IMR-90 (cell line): ENCODE measurements around the gene APOL3. TPM values are rescaled to one million over a fixed set of nuclear protein-coding genes. Genes with fewer than 3 reads are reported as not detected.

ENCODE experiments used
- ATAC-seq: fragments of 200-7000 bp; cut with Tn5 transposase; 2 replicates; pipeline ENCODE4 v1.9.1; 2020; ENCODE audit warnings: low read depth, mild to moderate bottlenecking, moderate library complexity
- BruUV-seq: library from RNA; stranded (reverse); fragments of 400-500 nt; replicated peaks from 2 replicates; lab custom pipeline; 2021; lab: Mats Ljungman, UMichigan
- CTCF ChIA-PET: fragments of 300-600 bp; formaldehyde crosslinking; extraction: SDS; loops from one replicate; lab custom pipeline; 2021; ENCODE audit warnings: antibody characterized with exemption; lab: Yijun Ruan, JAX
- POLR2A ChIA-PET: fragments of 300-600 bp; sonication (Branson Sonifier 250); formaldehyde crosslinking; loops from one replicate; lab custom pipeline; 2022; ENCODE audit warnings: antibody characterized with exemption; ENCODE audit not compliant: unreplicated experiment; lab: Charles Lee
- DNase-seq: peaks from one replicate; pipeline ENCODE4 v3.0.0; 2013
- H2AFZ ChIP-seq: replicated peaks from 2 replicates; pipeline ENCODE3; 2013; ENCODE audit warnings: low read length, mild to moderate bottlenecking; ENCODE audit not compliant: poor library complexity
- H2AK5ac ChIP-seq: 2 replicates; pipeline ENCODE4 v1.6.1; 2013; ENCODE audit warnings: low read depth, low read length, inconsistent platforms
- H2AK9ac ChIP-seq: replicated peaks from 2 replicates; pipeline ENCODE3; 2013; ENCODE audit warnings: mild to moderate bottlenecking, low read depth, low read length, moderate library complexity; ENCODE audit not compliant: poor library complexity
- H2BK120ac ChIP-seq: 2 replicates; pipeline ENCODE4 v1.6.1; 2013; ENCODE audit warnings: low read depth, low read length, inconsistent platforms
- H2BK15ac ChIP-seq: 3 replicates; pipeline ENCODE4 v1.6.1; 2013; ENCODE audit warnings: low read depth, low read length, inconsistent platforms
- H2BK20ac ChIP-seq: 2 replicates; pipeline ENCODE4 v1.6.1; 2013; ENCODE audit warnings: low read depth, mild to moderate bottlenecking, inconsistent platforms, low read length, moderate library complexity
- H2BK5ac ChIP-seq: 2 replicates; pipeline ENCODE4 v1.6.1; 2013; ENCODE audit warnings: mild to moderate bottlenecking, low read depth, low read length, inconsistent platforms; ENCODE audit not compliant: poor library complexity, severe bottlenecking
- H3K14ac ChIP-seq: replicated peaks from 2 replicates; pipeline ENCODE4 v1.6.1; 2013; ENCODE audit warnings: low read depth, low read length, inconsistent platforms
- H3K18ac ChIP-seq: 2 replicates; pipeline ENCODE4 v1.6.1; 2013; ENCODE audit warnings: low read depth, low read length, control low read depth
- H3K23ac ChIP-seq: 2 replicates; pipeline ENCODE4 v1.6.1; 2013; ENCODE audit warnings: low read depth, low read length, inconsistent platforms
- H3K27ac ChIP-seq: 2 replicates; pipeline ENCODE4 v1.5.1; 2013; ENCODE audit warnings: mild to moderate bottlenecking, control low read depth, low read length; ENCODE audit not compliant: insufficient read depth
- H3K27me3 ChIP-seq: 2 replicates; pipeline ENCODE4 v1.6.1; 2013; ENCODE audit warnings: low read length; ENCODE audit not compliant: control insufficient read depth, insufficient read depth
- H3K36me3 ChIP-seq: 2 replicates; pipeline ENCODE4 v1.6.1; 2013; ENCODE audit warnings: low read length, mixed read lengths; ENCODE audit not compliant: control insufficient read depth, insufficient read depth
- H3K4ac ChIP-seq: 2 replicates; pipeline ENCODE4 v1.6.1; 2013; ENCODE audit warnings: low read depth, low read length, inconsistent platforms
- H3K4me1 ChIP-seq: 2 replicates; pipeline ENCODE4 v1.6.1; 2013; ENCODE audit warnings: low read length, mixed read lengths; ENCODE audit not compliant: control insufficient read depth, insufficient read depth
- H3K4me2 ChIP-seq: 2 replicates; pipeline ENCODE4 v1.6.1; 2013; ENCODE audit warnings: low read depth, mild to moderate bottlenecking, control low read depth, low read length, moderate library complexity
- H3K4me3 ChIP-seq: 2 replicates; pipeline ENCODE4 v1.5.1; 2013; ENCODE audit warnings: low read depth, mild to moderate bottlenecking, control low read depth, low read length, moderate library complexity; ENCODE audit not compliant: insufficient read depth
- H3K56ac ChIP-seq: 2 replicates; pipeline ENCODE4 v1.6.1; 2013; ENCODE audit warnings: low read length, inconsistent platforms; ENCODE audit not compliant: insufficient read depth; ENCODE audit errors: extremely low read depth
- H3K79me1 ChIP-seq, 2 experiments: 2 replicates each; pipeline ENCODE4 v1.6.1; 2013; ENCODE audit warnings: low read length in 2 of 2, inconsistent platforms in 1 of 2, low read depth in 1 of 2
- H3K9ac ChIP-seq: 2 replicates; pipeline ENCODE4 v1.6.1; 2013; ENCODE audit warnings: low read depth, low read length, control low read depth
- H3K9me1 ChIP-seq: 2 replicates; pipeline ENCODE4 v1.6.1; 2013; ENCODE audit warnings: low read length, inconsistent platforms; ENCODE audit not compliant: insufficient read depth
- H3K9me3 ChIP-seq: 2 replicates; pipeline ENCODE4 v1.6.1; 2013; ENCODE audit warnings: low read length; ENCODE audit not compliant: control insufficient read depth, insufficient read depth
- H4K20me1 ChIP-seq: 2 replicates; pipeline ENCODE4 v1.6.1; 2013; ENCODE audit warnings: low read length, inconsistent platforms; ENCODE audit not compliant: insufficient read depth
- H4K5ac ChIP-seq: 2 replicates; pipeline ENCODE4 v1.6.1; 2013; ENCODE audit warnings: mild to moderate bottlenecking, low read depth, low read length, control low read depth
- H4K8ac ChIP-seq, 2 experiments: 2 replicates each; pipeline ENCODE4 v1.6.1; 2013; ENCODE audit warnings: low read depth in 2 of 2, low read length in 2 of 2, control low read depth in 1 of 2, inconsistent platforms in 1 of 2
- H4K91ac ChIP-seq: 2 replicates; pipeline ENCODE4 v1.6.1; 2013; ENCODE audit warnings: low read depth, low read length, inconsistent platforms; ENCODE audit not compliant: insufficient read depth
- MAZ ChIP-seq: IDR thresholded peaks from 2 replicates; pipeline ENCODE4 v1.6.1; 2012; ENCODE audit warnings: low read depth, mild to moderate bottlenecking, low read length, improper control_type of control experiment, moderate library complexity, borderline replicate concordance
- WGBS, 2 experiments: methylation state at CpG; one replicate each; pipeline versions ENCODE4 v1.1.5 to v1.1.7; 2013; ENCODE audit warnings: missing lambda C conversion rate in 2 of 2; ENCODE audit not compliant: insufficient read length in 1 of 2; ENCODE audit errors: extremely low coverage in 2 of 2; 5-methylcytosine and 5-hydroxymethylcytosine counted together
- dilution Hi-C: fragments of 300-500 bp; cut with HindIII; formaldehyde crosslinking; loops from one replicate; pipeline ENCODE4 v1.14.3; 2018; ENCODE audit warnings: low sequenced_read_pairs; ENCODE audit not compliant: unreplicated experiment
- in situ Hi-C: fragments of 300-500 bp; cut with MboI; formaldehyde crosslinking; loops from 3 replicates; pipeline ENCODE4 v1.14.3; 2019; ENCODE audit warnings: low sequenced_read_pairs, inconsistent platforms, mixed read lengths
- intact Hi-C: fragments of 100-400 bp; cut with micrococcal nuclease; formaldehyde crosslinking; loops from 2 replicates; pipeline ENCODE4 v1.10.0; 2022
- polyA plus RNA-seq, 3 experiments: library from polyadenylated mRNA; depleted of rRNA; stranded (reverse); fragments of >200 nt; gene quantifications; 2 replicates each; pipeline ENCODE4 v1.2.3, GENCODE V29; 2012; ENCODE audit warnings: low replicate concordance in 1 of 3
- total RNA-seq: library from RNA; depleted of rRNA; stranded (reverse); fragments of >200 nt; gene quantifications from 2 replicates; pipeline ENCODE4 v1.2.3, GENCODE V29; 2012
- TF ChIP-seq, protein P1 (sequence below): fragments of 150-350 bp; IDR thresholded peaks from 2 replicates; pipeline ENCODE4 v1.6.1; 2016; ENCODE audit warnings: low read depth, mild to moderate bottlenecking, low read length, moderate library complexity, borderline replicate concordance

APOL3 gene
- total and polyA plus RNA-seq, 2 of the 4 experiments (the other 2 are of a cell fraction): 1.4 to 2.3 TPM

DNA sequence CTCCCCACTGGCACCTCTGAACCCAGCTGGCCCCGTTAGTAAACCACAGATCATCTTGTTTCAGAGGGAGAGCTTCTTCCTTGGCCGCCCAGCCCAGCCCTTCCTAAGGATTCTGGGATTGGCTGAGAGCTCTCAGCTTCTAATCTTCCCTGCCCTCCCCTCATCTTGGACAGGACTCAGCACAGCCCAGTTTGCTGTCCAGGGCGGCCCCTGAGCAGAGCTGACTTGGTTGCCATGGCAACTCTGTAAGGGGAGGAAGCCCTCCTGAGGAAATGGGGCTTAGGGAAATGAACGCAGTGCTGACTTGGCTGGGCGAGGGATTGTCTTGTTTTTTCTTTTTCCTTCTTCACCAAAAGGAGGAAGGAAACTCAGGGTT, 36.5 kb upstream of the APOL3 start:
- H2AK9ac ChIP-seq: peak overlapping the region; percentile 85
- peak overlapping the region; percentile 35 for H3K18ac ChIP-seq
- H3K27ac ChIP-seq: peak overlapping the region; percentile 94
- H2BK20ac ChIP-seq: peak overlapping the region; percentile 84
- POLR2A ChIA-PET: no interaction called here
- H3K79me1 ChIP-seq: peaks cover 0 to 8% of the 10 kb centered on the region in 2 experiments; a peak in 1 of 4 replicates
- ATAC-seq: peak; percentile 89
- H2BK120ac ChIP-seq: peak overlapping the region; percentile 93
- peaks cover 12% of the 10 kb centered on the region for H3K9me1 ChIP-seq
- dilution Hi-C loops: no loop called here
- H3K27me3 ChIP-seq: no peaks in the 10 kb centered on the region
- H2BK5ac ChIP-seq: peak overlapping the region; percentile 87
- TF ChIP-seq, protein P1, sequence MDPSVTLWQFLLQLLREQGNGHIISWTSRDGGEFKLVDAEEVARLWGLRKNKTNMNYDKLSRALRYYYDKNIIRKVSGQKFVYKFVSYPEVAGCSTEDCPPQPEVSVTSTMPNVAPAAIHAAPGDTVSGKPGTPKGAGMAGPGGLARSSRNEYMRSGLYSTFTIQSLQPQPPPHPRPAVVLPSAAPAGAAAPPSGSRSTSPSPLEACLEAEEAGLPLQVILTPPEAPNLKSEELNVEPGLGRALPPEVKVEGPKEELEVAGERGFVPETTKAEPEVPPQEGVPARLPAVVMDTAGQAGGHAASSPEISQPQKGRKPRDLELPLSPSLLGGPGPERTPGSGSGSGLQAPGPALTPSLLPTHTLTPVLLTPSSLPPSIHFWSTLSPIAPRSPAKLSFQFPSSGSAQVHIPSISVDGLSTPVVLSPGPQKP: no peak
- TF ChIP-seq MAZ: peak; percentile 20; the same call in 1 of the 2 replicates
- H4K20me1 ChIP-seq: no peaks in the 10 kb centered on the region
- H3K36me3 ChIP-seq: no peaks in the 10 kb centered on the region
- peak overlapping the region; percentile 96 for H2AFZ ChIP-seq
- H3K4me1 ChIP-seq: peaks cover 13% of the 10 kb centered on the region
- no peak overlapping the region for H3K4me3 ChIP-seq
- H3K9me3 ChIP-seq: no peaks in the 10 kb centered on the region
- BruUV-seq: no TSS peak
- DNase-seq: peak; percentile 70
- peak overlapping the region; percentile 94; the same call in 2 of the 3 replicates for H2BK15ac ChIP-seq
- in situ Hi-C loops: loop anchor here (10.0 kb wide), 1 partner anchor 288 kb away; the partner anchor contains the start of gene TXN2
- H3K9ac ChIP-seq: peak overlapping the region; percentile 56
- no CpG with 5 or more reads among the region's 5 CpGs for WGBS, 2 experiments
- H3K4ac ChIP-seq: peak overlapping the region; percentile 91
- peak overlapping the region; percentile 90 for H3K14ac ChIP-seq
- peak overlapping the region; percentile 93 for H4K91ac ChIP-seq
- H3K4me2 ChIP-seq: peak overlapping the region; percentile 67
- peak overlapping the region; percentile 66 to 98; a peak in 3 of 4 replicates for H4K8ac ChIP-seq
- H3K56ac ChIP-seq: peak overlapping the region; percentile 74; the same call in 1 of the 2 replicates
- peak overlapping the region; percentile 56; the same call in 1 of the 2 replicates for H2AK5ac ChIP-seq
- H4K5ac ChIP-seq: peak overlapping the region; percentile 85
- intact Hi-C loops: loop anchor here (2.0 kb wide), 1 partner anchor 42 kb away; the partner anchor contains the start of gene APOL2
- peak overlapping the region; percentile 79 for H3K23ac ChIP-seq
- CTCF ChIA-PET: interaction anchor here (0.6 to 1.2 kb wide), 2 partner anchors 21 to 43 kb away, joined by 3 to 5 read pairs; no protein-coding TSS in a partner anchor
